Smooth muscle cell (in vitro differentiated cells): ENCODE measurements around the gene IST1. TPM values are rescaled to one million over a fixed set of nuclear protein-coding genes. Genes with fewer than 3 reads are reported as not detected.

ENCODE experiments used
- DNase-seq: peaks from one replicate; lab custom pipeline; 2025; ENCODE audit not compliant: unreplicated experiment; lab: John Stamatoyannopoulos, UW
- H2AFZ ChIP-seq: fragments of 200-600 bp; sonication (generic); 2 replicates; pipeline ENCODE4 v1.6.0; 2016; ENCODE audit warnings: antibody characterized with exemption, low read depth, mild to moderate bottlenecking
- H3F3A ChIP-seq: fragments of 200-600 bp; sonication (generic); 2 replicates; pipeline ENCODE4 v1.6.0; 2017; ENCODE audit warnings: antibody characterized with exemption, low read depth
- H3K27ac ChIP-seq: fragments of 200-600 bp; sonication (generic); 2 replicates; pipeline ENCODE4 v1.5.1; 2016; ENCODE audit warnings: low read depth, mild to moderate bottlenecking
- H3K27me3 ChIP-seq: fragments of 200-600 bp; sonication (generic); 2 replicates; pipeline ENCODE4 v1.6.1; 2016; ENCODE audit warnings: low read depth, mild to moderate bottlenecking
- H3K36me3 ChIP-seq: fragments of 200-600 bp; sonication (generic); 2 replicates; pipeline ENCODE4 v1.5.1; 2016; ENCODE audit warnings: low read depth
- H3K4me1 ChIP-seq: fragments of 200-600 bp; sonication (generic); 2 replicates; pipeline ENCODE4 v1.5.1; 2016; ENCODE audit warnings: low read depth
- H3K4me2 ChIP-seq: fragments of 200-600 bp; sonication (generic); 2 replicates; pipeline ENCODE4 v1.6.0; 2016; ENCODE audit warnings: mild to moderate bottlenecking
- H3K4me3 ChIP-seq: fragments of 200-600 bp; sonication (generic); 2 replicates; pipeline ENCODE4 v1.5.1; 2016; ENCODE audit warnings: mild to moderate bottlenecking
- H3K79me2 ChIP-seq: fragments of 200-600 bp; sonication (generic); 2 replicates; pipeline ENCODE4 v1.6.0; 2016; ENCODE audit warnings: low read depth, mild to moderate bottlenecking
- H3K9ac ChIP-seq: fragments of 200-600 bp; sonication (generic); 2 replicates; pipeline ENCODE4 v1.6.0; 2016; ENCODE audit warnings: low read depth
- H3K9me3 ChIP-seq: fragments of 200-600 bp; sonication (generic); replicated peaks from 2 replicates; pipeline ENCODE4 v1.5.1; 2016; ENCODE audit warnings: low read depth
- H4K20me1 ChIP-seq: fragments of 200-600 bp; sonication (generic); 2 replicates; pipeline ENCODE4 v1.6.0; 2016; ENCODE audit warnings: low read depth
- WGBS: methylation state at CpG from one replicate; pipeline ENCODE4 v1.1.7; 2016; ENCODE audit warnings: low lambda C conversion rate; 5-methylcytosine and 5-hydroxymethylcytosine counted together
- polyA plus RNA-seq: library from polyadenylated mRNA; unstranded; fragments of >200 nt; fragmentation: Nextera tagmentation; extraction: Ambion mirVana; gene quantifications from 2 replicates; pipeline ENCODE4 v1.2.1, GENCODE V29; 2016
- total RNA-seq: library from RNA; depleted of rRNA; stranded (reverse); fragments of >200 nt; gene quantifications from 2 replicates; pipeline ENCODE4 v1.2.3, GENCODE V29; 2014
- TF ChIP-seq, protein P1 (sequence below): fragments of 200-600 bp; sonication (generic); IDR thresholded peaks from 2 replicates; pipeline ENCODE4 v1.5.1; 2017; ENCODE audit warnings: borderline replicate concordance, mild to moderate bottlenecking, antibody characterized with exemption; ENCODE audit not compliant: insufficient read depth, poor library complexity, severe bottlenecking

IST1 gene
- total RNA-seq (220 and 247 TPM in 2 replicates), polyA plus RNA-seq (125 and 148 TPM in 2 replicates)

DNA sequence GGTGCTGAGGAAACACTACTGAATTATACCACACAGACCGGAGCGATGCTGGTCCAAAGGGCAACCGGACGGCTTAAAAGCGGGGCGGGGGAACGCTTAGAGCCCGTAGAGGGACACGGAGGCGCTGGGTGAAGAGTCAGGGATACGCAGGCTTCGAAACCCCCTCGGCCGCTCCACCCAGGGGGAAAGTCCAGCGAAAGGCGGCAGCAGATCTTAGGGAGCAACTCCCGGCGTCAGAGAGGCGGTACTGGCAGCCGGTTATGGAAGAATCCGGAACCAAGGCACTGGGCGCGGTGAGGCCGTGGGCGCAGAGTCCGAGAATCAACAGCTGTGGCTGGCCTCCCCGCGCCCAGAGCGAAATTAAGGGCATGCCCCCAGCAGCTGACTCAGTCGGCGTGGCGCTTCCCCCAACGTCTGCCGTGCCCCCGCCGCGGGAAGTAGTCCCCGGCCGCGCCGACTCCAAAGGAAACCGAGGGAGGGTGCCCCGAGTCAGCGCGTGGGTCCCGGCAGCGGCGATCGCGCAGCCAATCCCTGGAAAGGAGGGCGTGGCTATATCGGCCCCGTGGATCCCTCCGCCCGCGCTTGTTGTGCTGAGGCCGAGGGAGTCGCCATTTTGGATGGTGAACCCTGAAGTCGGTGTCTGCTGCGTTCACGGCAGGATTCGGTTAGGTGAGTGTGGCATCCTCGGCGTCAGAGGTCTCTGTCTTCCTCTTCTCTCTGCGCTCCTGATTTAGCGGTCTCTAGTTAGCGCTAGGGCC is at the start of gene IST1:
Gene IST1, plus strand, starts transcription at position 611 of the 758 bp plus-strand sequence. CDS start 20,110 bp downstream, outside the sequence.
- peak within 1 kb of the TSS; percentile 84 for H2AFZ ChIP-seq
- peak within 1 kb of the TSS; percentile 98 for H3K27ac ChIP-seq
- DNase-seq = peak; percentile 93
- H3F3A ChIP-seq = peaks cover 17% of the 10 kb centered on the region
- peak within 1 kb of the TSS; percentile 95 for H3K4me2 ChIP-seq
- peak within 1 kb of the TSS; percentile 88 for H3K4me3 ChIP-seq
- TF ChIP-seq, protein P1, sequence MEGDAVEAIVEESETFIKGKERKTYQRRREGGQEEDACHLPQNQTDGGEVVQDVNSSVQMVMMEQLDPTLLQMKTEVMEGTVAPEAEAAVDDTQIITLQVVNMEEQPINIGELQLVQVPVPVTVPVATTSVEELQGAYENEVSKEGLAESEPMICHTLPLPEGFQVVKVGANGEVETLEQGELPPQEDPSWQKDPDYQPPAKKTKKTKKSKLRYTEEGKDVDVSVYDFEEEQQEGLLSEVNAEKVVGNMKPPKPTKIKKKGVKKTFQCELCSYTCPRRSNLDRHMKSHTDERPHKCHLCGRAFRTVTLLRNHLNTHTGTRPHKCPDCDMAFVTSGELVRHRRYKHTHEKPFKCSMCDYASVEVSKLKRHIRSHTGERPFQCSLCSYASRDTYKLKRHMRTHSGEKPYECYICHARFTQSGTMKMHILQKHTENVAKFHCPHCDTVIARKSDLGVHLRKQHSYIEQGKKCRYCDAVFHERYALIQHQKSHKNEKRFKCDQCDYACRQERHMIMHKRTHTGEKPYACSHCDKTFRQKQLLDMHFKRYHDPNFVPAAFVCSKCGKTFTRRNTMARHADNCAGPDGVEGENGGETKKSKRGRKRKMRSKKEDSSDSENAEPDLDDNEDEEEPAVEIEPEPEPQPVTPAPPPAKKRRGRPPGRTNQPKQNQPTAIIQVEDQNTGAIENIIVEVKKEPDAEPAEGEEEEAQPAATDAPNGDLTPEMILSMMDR = no peak
- WGBS = 1% methylated on average over 65 of the region's 67 CpGs
- H4K20me1 ChIP-seq = peaks cover 42% of the 10 kb centered on the region
- H3K9ac ChIP-seq = peak within 1 kb of the TSS; percentile 97
- no peaks in the 10 kb centered on the region for H3K36me3 ChIP-seq
- peaks cover 47% of the 10 kb centered on the region for H3K79me2 ChIP-seq
- no peaks in the 10 kb centered on the region for H3K27me3 ChIP-seq
- H3K4me1 ChIP-seq = peaks cover 13% of the 10 kb centered on the region
- H3K9me3 ChIP-seq = no peaks in the 10 kb centered on the region

GRCh38 chr16:71845639-71846430 is 49.5 kb upstream of the IST1 start, which contains the start of gene ATXN1L:
TSS of gene ATXN1L (plus strand) at chr16:71845976. CDS start at chr16:71849741, 3,765 bp downstream.
- Histone ChIP-seq H3F3A (no peaks in the 10 kb centered on the region), H3K79me2 (peaks cover 28% of the 10 kb centered on the region), H3K4me3 (peak within 1 kb of the TSS; percentile 100), H4K20me1 (peaks cover 10% of the 10 kb centered on the region), H2AFZ (peak within 1 kb of the TSS; percentile 82), H3K4me2 (peak within 1 kb of the TSS; percentile 99), H3K36me3 (peaks cover 5% of the 10 kb centered on the region), H3K27me3 (no peaks in the 10 kb centered on the region), H3K9ac (peak within 1 kb of the TSS; percentile 98), H3K9me3 (no peaks in the 10 kb centered on the region), H3K27ac (peak within 1 kb of the TSS; percentile 65), H3K4me1 (peaks cover 7% of the 10 kb centered on the region)
- under 1% methylated on average over 56 of the region's 62 CpGs for WGBS
- TF ChIP-seq, protein P1 = no peak
- DNase-seq = peak; percentile 77

GRCh38 chr16:71846431-71846830 is 48.9 kb upstream of the IST1 start:
- DNase-seq = no peak
- TF ChIP-seq, protein P1 = no peak
- H3K9me3 ChIP-seq = no peaks in the 10 kb centered on the region
- peaks cover 28% of the 10 kb centered on the region for H3K79me2 ChIP-seq
- peaks cover 7% of the 10 kb centered on the region for H3K4me1 ChIP-seq
- peak overlapping the region; percentile 98 for H3K9ac ChIP-seq
- H3K27me3 ChIP-seq = no peaks in the 10 kb centered on the region
- peak overlapping the region; percentile 100 for H3K4me3 ChIP-seq
- no peaks in the 10 kb centered on the region for H3F3A ChIP-seq
- peaks cover 10% of the 10 kb centered on the region for H4K20me1 ChIP-seq
- peak overlapping the region; percentile 65 for H3K27ac ChIP-seq
- peaks cover 5% of the 10 kb centered on the region for H3K36me3 ChIP-seq
- H2AFZ ChIP-seq = peak overlapping the region; percentile 73
- 3% methylated on average over 20 of the region's 20 CpGs for WGBS
- peak overlapping the region; percentile 99 for H3K4me2 ChIP-seq
